HG02678 (cell line): Measurements from ENCODE around the gene NMUR2.

ENCODE experiments used
- ATAC-seq: cut with Tn5 transposase; IDR thresholded peaks from one replicate; pipeline ENCODE4 v1.9.1; 2021; ENCODE audit warnings: mild to moderate bottlenecking, moderate library complexity; ENCODE audit not compliant: unreplicated experiment

Gene NMUR2, protein sequence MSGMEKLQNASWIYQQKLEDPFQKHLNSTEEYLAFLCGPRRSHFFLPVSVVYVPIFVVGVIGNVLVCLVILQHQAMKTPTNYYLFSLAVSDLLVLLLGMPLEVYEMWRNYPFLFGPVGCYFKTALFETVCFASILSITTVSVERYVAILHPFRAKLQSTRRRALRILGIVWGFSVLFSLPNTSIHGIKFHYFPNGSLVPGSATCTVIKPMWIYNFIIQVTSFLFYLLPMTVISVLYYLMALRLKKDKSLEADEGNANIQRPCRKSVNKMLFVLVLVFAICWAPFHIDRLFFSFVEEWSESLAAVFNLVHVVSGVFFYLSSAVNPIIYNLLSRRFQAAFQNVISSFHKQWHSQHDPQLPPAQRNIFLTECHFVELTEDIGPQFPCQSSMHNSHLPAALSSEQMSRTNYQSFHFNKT

DNA sequence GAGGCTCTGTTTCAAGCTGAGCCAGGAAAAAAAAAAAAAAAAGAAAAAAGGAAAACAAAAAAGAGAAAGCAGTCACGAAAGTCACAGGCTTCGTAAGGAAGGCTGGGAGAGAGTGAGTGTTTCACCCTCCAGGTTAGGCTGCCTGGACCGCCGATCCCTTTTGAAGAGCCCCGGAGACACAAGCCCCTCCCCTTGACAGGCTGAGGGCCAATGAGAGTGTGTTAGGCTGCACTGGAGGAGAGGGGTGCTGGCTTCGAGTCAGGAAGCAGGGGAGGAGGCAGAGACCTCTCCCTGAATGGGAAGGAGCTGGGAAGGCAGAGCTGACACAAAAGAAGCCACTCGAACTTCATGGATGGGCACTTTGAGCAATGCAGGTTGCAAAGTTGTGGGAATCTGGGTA, at the start of gene NMUR2:
TSS of gene NMUR2 (minus strand) at position 135 of the 400 bp plus-strand sequence. CDS start 166 bp downstream, outside the sequence.
- ATAC-seq = no peak

DNA sequence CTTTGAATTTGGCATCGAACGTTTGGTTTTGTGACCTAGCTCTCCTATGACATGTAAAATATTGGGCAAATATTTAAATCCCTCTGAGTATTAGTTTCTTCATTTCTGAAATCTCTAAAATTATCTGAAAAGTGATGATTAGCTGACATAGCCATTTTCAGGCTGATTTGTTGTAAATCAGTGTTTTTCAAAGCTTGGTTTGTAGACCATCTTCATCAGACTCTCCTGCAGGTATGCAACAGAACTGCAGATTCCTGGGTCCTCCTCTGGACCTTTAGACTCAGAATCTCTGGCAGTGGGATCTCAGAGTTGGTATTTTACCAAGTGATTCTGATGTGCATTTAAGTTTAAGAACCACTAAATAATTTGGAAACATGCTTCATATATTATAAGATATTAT, 38.9 kb upstream of the NMUR2 start:
- ATAC-seq = no peak

DNA sequence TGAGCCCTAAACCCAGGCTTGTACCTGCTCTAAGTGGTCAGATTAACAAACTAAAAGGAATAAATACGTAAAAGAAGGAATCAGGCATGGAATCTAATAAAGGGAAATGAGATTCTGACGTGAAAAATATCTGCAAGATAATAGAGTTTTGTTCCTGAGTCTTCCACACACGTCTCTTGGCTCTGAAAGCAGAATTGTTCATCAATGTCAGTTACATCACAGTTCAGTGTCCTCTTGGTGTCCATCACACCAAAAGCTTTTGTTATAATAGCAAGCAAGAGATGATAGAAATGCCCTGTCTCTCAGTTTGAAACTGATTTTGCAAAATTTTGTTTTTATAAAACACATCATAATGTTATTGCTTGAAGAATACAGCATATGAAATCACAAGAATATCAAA, 34.7 kb upstream of the NMUR2 start:
- ATAC-seq = no peak

DNA sequence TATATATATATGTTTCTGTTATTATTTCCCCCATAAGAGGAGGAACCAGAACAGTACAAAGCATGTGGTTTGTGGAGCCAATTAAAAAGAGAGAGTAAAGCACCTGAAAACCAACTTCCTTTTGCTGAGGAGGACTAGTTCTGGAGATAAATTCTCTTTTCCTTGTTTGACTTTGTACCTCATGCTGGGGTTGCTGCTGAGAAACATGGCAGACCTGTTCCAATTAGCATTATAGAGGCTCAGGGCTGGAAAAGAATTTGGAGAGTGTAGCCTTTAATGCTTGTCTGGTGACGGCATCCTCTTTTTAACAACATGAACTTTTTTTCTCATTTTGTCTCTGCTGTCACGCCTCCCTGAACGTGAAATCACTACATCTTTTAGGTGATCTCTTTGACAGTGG, 32.8 kb upstream of the NMUR2 start:
- ATAC-seq = no peak

DNA sequence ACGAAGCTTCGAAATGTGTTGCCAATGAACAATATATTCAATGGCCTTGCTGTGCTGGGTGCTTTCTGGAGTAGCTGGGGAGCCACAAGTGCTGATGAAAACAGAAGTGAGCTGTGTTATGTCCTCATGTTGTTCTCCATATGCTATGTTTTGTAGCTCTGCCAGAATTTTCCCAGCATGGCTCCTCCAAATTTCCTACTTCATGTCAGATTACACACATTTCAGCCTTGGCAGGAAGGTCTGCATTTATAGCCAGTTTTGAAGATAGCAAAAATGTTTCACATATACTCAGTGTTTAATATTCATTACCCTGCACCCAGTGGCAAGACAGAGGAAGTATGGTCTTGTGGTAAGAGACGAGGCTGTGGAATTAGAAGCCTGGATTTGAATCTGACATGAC, 22.6 kb upstream of the NMUR2 start:
- no peak for ATAC-seq

DNA sequence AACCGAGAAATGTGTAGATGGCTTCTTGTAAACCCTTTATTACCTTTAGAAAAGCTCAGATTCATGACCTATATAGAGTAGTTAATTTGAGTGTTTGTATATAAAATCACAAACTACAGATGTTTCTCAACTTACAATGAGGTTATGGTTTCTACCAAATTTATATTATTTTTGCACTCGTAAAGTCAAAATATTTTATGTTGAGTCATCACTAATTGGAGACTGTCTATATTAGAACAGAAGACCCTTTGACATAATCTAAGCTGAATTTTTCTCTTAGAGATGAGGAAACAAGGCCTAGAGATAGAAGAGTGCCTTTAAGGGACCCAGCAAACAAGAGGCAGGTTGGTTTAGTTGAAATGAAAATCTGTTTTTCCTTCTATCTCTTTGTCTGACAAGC, 20.0 kb upstream of the NMUR2 start:
- ATAC-seq = no peak

DNA sequence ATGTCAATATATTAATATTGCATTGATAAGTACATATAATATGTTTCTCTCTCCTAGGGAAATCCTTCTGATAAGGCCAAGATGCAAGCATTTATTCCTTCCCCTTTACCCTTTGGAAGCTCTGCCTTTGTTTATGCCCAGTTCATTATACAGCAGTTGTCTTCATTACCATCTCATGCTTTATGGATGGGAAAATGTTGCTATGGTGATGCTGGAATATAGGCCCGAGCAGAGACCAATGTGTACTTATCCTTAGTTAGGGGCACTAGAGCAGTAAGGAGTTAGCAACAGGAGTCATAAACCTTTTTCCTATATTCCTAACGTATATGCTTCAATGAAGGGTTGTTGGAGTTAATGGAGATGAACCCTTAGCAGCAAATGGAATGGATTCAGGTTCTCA, 19.4 kb upstream of the NMUR2 start:
- no peak for ATAC-seq

DNA sequence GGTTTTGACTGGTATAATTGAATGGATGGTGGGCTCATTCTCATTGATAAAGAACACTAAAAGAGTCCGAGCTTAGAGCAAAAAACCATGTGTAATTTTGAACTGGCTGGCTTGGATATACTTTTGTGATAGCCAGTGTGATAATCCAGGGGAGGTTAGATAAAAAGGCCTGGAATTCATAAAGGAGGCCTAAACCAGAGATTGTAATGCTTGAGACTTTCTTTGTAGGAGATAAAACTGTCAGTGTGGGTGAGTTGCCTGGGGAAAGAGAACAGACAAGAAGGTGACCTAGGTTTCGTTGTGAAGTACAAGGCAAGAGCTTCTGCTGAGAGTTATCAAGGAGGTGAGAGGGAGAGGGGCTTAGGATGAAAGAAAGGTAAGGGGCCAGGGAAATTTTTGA, 17.0 kb upstream of the NMUR2 start:
- ATAC-seq = no peak

DNA sequence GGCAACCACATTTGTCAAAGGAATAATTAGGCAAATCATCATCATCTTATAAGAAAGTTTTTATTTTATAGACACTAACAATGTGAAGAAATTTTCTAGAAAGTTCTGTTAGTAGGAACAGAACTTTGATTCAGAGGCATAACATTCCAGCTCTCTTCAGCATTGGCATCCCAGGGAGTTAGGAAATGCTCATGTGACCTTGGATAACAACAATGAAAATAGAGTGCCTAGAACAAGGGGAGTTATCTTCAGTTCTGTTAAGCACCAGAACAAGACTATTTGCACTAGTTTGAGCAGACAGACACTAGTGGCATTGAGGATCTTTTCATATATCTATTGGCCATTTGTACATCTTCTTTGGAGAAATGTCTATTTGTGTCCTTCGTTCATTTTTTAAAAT, 7.0 kb upstream of the NMUR2 start:
- no peak for ATAC-seq

DNA sequence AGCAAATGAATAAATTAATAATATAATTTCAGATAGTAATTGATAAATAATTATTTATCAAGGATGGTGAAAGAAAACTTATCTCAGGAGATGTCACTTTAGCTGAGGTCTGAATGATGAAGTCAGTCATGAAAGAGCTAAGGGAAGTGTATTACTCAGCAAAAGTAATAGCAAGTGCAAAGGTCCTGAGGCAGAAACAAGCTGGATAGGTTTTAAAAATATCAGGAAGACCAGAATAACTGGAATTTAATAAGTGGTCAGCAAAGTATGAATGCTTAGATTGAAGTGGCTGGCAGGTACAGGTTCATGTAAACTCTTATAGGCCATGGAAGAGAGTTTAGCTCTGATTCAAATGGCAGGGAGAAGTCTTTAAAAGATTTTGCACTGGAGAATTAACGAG, 1.0 kb upstream of the NMUR2 start:
- no peak for ATAC-seq

DNA sequence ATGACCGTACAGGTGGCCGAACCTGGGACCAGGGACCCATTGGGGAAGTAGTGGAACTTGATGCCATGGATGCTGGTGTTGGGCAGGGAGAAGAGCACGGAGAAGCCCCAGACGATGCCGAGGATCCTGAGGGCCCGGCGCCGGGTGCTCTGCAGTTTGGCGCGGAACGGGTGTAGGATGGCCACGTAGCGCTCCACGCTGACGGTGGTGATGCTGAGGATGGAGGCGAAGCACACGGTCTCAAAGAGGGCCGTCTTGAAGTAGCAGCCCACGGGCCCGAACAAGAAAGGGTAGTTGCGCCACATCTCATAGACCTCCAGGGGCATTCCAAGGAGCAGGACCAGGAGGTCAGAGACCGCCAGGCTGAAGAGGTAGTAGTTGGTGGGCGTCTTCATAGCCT, 585 bp downstream of the NMUR2 start:
- ATAC-seq = no peak

DNA sequence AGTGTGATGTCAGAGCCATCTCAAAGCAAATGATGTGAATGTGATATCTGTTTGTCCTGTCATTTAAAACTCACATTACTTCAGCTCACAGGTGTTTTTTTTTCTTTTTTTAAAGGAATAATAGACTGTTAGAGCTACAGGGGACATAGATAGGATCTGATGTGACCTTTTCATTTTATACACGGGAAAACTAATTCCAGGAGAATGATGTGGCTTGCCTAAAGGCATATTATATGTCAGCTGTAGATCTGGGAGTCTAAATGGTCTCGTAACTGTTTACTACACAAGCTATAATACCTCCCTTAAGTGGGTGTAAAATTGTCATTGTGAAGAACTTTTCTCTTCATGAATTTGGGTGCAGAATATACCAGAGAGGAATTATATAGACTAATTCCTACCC, 2.0 kb downstream of the NMUR2 start:
- no peak for ATAC-seq

DNA sequence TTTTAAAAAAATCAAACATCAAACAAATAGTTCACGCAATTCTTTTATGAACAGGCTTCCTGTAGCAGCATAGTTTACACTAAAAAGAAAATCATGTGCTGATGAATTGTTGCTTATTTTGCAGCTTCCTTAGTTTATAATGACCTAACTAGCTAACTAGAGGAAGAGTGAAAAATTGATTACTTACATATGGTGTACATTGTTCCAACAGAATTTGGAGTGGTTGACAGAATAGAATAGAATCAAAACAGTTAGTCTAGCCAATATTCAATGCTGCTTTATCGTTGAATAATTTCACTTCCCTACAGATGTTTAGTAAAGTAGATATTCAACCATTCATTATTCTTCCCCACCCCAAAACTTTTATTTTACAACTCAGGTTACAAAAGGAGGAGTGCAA, 4.2 kb downstream of the NMUR2 start:
- ATAC-seq = no peak

DNA sequence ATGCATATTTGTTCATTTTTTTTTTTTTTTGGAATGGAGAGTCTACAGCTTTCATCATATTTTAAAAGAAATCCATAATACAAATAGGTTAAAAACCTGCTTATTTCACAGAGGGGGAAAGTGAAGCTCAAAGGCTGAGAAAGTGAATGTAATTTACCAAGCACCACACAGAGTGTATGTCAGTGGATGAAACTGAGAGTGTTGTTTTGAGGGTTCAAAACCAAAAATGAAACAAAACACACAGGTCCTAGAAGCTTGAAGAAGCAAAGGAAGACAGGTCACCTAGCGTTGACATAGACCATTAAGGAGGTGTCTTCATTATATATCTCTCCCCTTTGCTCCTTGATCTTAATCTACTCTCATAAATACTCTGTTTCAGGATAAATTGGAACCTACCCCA, 7.5 kb downstream of the NMUR2 start:
- ATAC-seq = peak; percentile 71

DNA sequence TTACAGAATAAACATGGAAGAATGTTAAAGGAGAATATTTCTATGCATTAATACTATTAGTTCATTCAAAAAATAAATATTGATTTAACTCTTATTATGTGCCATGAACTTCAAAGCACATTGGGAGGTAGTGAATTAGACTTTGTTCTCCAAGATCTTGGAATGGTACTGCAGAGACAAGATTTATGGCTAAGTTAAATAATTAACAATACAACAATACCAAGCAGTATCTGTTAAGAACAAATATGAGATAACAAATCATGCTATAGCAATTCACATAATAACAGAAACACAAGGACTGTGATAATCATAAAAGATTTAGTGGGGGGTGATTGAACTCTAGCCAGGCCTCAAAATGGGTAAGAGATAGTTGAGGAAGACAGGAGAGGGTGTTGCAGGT, 11.6 kb downstream of the NMUR2 start:
- no peak for ATAC-seq

DNA sequence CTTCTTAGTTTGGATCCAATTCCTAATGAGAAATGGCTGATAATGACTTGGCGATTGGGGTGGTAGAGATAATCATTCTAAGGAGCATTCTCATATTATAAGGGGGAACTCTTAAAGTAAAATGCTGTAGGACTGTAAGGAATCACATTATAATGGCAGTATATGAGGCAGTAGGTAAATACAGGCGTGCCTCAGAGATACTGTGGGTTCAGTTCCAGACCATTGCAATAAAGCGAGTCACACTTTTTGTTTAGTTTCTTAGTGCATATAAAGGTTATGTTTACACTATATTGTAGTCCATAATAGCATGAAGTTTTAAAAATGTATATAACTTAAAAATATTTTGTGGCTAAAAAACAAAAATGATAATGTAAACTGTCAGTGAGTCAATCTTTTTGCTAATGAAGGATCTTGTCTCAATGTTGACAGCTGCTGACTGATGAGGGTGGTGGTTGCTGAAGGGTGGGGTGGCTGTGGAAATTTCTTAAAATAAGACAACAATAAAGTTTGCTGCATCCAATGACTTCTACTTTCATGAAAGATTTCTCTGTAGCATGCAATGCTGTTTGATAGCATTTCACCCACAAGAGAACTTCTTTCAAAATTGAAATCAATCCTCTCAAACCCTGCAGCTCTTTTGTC, 15.8 kb downstream of the NMUR2 start:
- no peak for ATAC-seq

DNA sequence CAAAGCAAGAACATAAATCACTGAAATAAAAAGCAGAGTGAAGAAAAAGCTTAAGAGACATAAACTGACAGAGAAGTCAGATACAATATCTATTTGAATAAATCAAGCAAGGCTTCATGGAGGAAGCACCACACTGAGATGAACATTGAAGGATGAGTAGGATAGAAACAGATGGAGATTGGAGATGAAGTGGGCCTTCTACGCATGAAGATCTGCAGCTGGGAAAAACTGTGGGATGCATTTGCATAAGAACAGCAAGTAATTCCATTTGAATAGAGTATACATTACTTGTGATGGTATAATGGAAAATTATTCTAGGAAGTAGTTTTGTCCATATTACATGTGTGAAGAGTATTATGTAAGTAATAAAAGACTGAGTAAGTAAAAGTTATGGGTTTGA, 16.5 kb downstream of the NMUR2 start:
- no peak for ATAC-seq

DNA sequence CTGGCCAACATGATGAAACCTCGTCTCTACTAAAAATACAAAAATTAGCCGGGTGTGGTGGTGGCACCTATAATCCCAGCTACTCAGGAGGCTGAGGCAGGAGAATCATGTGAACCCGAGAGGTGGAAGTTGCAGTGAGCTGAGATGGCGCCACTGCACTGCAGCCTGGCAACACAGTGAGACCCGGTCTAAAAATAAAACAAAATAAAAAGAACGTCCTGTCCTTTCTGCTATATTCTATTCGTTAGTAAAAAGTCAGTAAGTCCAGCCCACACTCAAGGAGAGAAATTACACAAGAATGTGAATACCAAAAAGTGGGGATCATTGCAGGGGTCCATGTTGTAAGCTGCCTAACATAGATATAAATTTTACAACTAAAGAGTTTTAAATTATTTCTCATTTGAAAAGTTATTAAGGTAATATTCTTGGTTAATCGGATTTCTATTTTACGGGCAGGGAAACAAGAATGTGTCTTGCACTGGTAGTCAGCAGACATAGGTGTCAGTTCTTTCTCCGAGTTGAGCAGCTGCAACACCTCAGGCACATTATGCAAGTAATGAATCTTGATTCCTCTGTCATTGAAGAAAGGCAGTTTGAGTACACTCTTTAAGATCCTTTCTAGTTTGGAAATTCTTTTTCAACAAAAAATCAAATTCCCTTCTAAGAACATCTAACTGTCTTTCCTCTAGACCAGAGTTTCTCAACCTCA, 24.5 kb downstream of the NMUR2 start:
- no peak for ATAC-seq

DNA sequence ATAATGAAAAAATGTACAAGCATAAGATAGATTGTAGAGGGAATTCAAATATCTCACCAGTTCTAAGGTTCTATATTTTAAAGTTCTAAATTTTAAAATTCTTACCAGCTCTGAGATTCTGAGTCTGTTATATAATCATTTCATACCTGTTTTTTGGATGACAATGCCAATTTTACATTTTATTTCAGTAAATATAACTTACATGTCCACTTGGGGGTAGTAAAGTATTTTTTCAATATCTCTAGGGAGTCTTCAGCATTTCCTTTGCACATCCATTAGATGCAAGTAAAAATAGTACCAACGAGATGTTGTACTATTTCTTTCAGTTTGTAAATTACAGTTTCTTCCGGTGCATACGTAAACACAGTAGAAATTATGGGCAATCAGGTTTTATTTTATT, 25.7 kb downstream of the NMUR2 start:
- no peak for ATAC-seq

DNA sequence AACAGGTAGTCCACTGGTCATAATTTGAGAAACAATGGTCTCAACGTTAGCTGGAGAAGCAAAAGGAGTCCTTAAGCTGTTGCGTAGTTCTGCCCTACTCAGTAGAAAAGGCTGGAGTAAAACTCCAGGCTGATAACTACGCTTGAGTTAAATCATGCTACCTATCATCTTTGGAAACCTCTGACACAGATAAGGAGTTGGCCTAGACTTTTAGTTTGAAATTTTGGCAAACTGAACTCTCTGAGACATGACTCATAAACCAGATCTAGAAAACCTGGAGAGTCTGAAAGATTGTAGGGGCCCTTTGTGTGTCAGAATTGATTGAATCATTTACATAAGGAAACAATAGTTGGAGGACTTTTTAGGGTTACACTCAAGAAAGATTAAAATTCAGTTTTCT, 26.3 kb downstream of the NMUR2 start:
- no peak for ATAC-seq

DNA sequence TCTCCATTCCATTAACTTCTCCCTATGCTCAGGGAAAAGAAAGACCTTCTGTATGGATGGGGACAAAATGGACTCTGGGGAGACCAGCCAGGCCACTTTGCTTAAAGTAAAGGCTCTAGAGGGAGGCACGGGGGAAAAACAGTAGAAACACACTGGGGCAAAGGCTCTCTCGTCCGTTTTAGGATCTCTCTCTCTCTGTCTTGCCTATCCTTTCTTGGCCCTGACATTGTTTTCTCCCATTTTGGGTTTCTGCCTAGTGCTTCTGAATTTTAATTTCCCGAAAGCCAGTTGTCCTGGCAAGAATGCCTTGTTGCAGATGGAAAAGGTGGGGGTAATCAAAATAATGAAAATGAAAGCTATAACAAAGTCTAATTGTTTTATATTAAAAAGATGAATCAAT, 28.2 kb downstream of the NMUR2 start:
- no peak for ATAC-seq

DNA sequence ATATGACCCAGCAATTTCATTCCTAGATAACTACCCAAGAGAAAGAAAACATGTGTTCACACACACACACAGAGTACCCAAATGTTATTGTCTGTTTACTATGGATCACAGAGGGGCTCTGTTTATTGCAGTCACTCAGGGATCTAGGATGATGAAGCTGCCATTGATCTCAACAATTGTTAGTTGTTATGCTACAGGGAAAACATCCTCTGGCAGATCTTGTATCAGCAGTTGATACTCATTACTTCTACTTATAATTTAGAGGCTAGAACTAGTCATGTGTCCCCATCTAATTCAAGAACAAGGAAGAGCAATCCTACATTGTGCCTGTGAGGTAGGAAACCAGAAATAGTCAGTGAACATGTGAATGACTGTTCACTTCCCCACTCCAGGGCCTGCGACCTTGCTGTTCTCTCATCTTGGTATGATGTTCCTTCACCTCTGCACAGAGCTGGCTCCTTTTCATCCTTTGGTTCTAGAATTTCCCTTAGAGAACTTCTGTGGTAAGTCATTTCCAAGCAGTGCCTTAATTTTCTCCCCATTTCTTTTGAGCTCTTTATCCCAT, 30.3 kb downstream of the NMUR2 start:
- ATAC-seq = no peak
